Cardiac muscle cell (in vitro differentiated cells and primary cell): ENCODE data around the gene ADCK2. TPM values are rescaled to one million over a fixed set of nuclear protein-coding genes. Genes with fewer than 3 reads are reported as not detected.
A peak's percentile ranks its signal among the peaks of the same experiment; 100 is the strongest.

Experiments
- DNase-seq, 2 donors: peaks; one replicate each; pipeline versions ENCODE4 v3.0.0 to v3.0.0-alpha.2; 2010 to 2017; ENCODE audit warnings: low read depth in 1 of 2, low spot score in 1 of 2
- H3K27ac ChIP-seq: fragments of 200-600 bp; sonication (generic); 2 replicates; pipeline ENCODE4 v1.5.1; 2016
- H3K27me3 ChIP-seq: fragments of 200-600 bp; sonication (generic); 2 replicates; pipeline ENCODE4 v1.6.0; 2016; ENCODE audit warnings: control low read depth
- H3K36me3 ChIP-seq: fragments of 200-600 bp; sonication (generic); 2 replicates; pipeline ENCODE4 v1.5.1; 2016; ENCODE audit warnings: control low read depth
- H3K4me1 ChIP-seq: fragments of 200-600 bp; sonication (generic); 2 replicates; pipeline ENCODE4 v1.8.1; 2017; ENCODE audit warnings: low read depth, mild to moderate bottlenecking, mixed run types
- H3K4me3 ChIP-seq: fragments of 200-600 bp; sonication (generic); 2 replicates; pipeline ENCODE4 v1.5.1; 2016; ENCODE audit warnings: mild to moderate bottlenecking
- H3K9me3 ChIP-seq: fragments of 200-600 bp; sonication (generic); 2 replicates; pipeline ENCODE4 v1.5.1; 2017; ENCODE audit warnings: low read depth, mild to moderate bottlenecking, control low read depth
- CTCF ChIP-seq: IDR thresholded peaks from 2 replicates; pipeline ENCODE4 v1.5.1; 2012; ENCODE audit warnings: low read depth, mild to moderate bottlenecking, low read length
- polyA plus RNA-seq: library from polyadenylated mRNA; unstranded; fragments of >200 nt; fragmentation: Nextera tagmentation; extraction: Ambion mirVana; gene quantifications from 2 replicates; pipeline ENCODE4 v1.2.1, GENCODE V29; 2016
- total RNA-seq: library from RNA; depleted of rRNA; stranded (reverse); fragments of >200 nt; gene quantifications from 2 replicates; pipeline ENCODE4 v1.2.3, GENCODE V29; 2016

ADCK2 gene
- total and polyA plus RNA-seq, 2 experiments from 2014 or later: 13.9 to 31.1 TPM

DNA sequence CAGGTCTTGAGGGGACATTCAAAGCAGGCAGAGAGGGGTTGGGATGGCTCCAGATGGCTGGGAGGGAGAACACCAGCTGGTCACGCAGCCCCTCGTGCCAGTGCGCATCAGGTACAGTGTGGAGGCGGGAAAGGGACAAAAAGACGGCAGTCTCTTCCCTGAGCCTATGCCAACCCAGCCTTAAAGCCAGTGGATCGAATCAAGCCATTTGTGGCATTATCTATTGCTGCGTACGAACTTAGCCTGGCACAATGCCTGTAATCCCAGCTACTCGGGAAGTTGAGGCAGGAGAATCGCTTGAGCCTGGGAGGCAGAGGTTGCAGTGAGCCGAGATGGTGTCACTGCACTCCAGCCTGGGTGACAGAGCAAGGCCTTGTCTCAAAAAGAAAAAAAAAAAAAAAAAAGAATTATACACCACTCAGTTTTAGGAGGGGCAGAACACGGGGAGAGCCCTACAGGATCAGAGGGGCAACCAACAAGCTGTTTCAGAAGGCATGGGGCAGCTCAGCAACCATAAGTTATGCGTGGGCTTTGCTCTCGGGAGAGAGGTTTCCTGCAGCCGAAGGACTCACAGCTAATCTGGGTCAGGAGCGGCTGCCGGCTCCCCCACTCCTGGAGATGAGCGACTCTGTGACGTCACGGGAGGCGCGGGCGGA is 23.4 kb downstream of the ADCK2 start:
- no peak for TF ChIP-seq CTCF
- Histone ChIP-seq H3K4me3 (peak overlapping the region; percentile 72), H3K36me3 (no peaks in the 10 kb centered on the region), H3K4me1 (peaks cover 8% of the 10 kb centered on the region), H3K9me3 (no peaks in the 10 kb centered on the region), H3K27ac (peak overlapping the region; percentile 94), H3K27me3 (no peaks in the 10 kb centered on the region)
- peak; percentile 96 to 97 for DNase-seq

GRCh38 chr7:140696680-140697446 is 24.1 kb downstream of the ADCK2 start, which contains the start of gene NDUFB2:
TSS of gene NDUFB2 (plus strand) at chr7:140696708. CDS start at chr7:140696745, 37 bp downstream.
- no peak for TF ChIP-seq CTCF
- H3K27ac ChIP-seq: peak within 1 kb of the TSS; percentile 94
- no peaks in the 10 kb centered on the region for H3K27me3 ChIP-seq
- H3K9me3 ChIP-seq: no peaks in the 10 kb centered on the region
- DNase-seq: peak; percentile 84 to 87
- peak within 1 kb of the TSS; percentile 72 for H3K4me3 ChIP-seq
- peaks cover 8% of the 10 kb centered on the region for H3K4me1 ChIP-seq
- H3K36me3 ChIP-seq: no peaks in the 10 kb centered on the region

GRCh38 chr7:140697447-140698143 is 24.9 kb downstream of the ADCK2 start:
- Histone ChIP-seq H3K4me3 (peak overlapping the region; percentile 72), H3K27me3 (no peaks in the 10 kb centered on the region), H3K4me1 (peaks cover 8% of the 10 kb centered on the region), H3K36me3 (no peaks in the 10 kb centered on the region), H3K27ac (peak overlapping the region; percentile 94), H3K9me3 (no peaks in the 10 kb centered on the region)
- DNase-seq: no peak
- TF ChIP-seq CTCF: no peak

- Histone ChIP-seq H3K27ac (no peak overlapping the region), H3K4me1 (peaks cover 8% of the 10 kb centered on the region), H3K9me3 (no peaks in the 10 kb centered on the region), H3K27me3 (no peaks in the 10 kb centered on the region), H3K4me3 (no peak overlapping the region), H3K36me3 (no peaks in the 10 kb centered on the region)
- no peak for DNase-seq
- TF ChIP-seq CTCF: no peak
Observed at GRCh38 chr7:140698477-140698876, 25.7 kb downstream of the ADCK2 start.

GRCh38 chr7:140702774-140703173 is 30.0 kb downstream of the ADCK2 start:
- no peak for TF ChIP-seq CTCF
- peaks cover 20% of the 10 kb centered on the region for H3K36me3 ChIP-seq
- no peaks in the 10 kb centered on the region for H3K9me3 ChIP-seq
- H3K4me3 ChIP-seq: no peak overlapping the region
- DNase-seq: no peak
- no peak overlapping the region for H3K27ac ChIP-seq
- H3K27me3 ChIP-seq: no peaks in the 10 kb centered on the region
- H3K4me1 ChIP-seq: peaks cover 1% of the 10 kb centered on the region
